ENCODE data around the gene RGS19. TPM values are rescaled to one million over a fixed set of nuclear protein-coding genes. Genes with fewer than 3 reads are reported as not detected.
A peak's percentile ranks its signal among the peaks of the same experiment; 100 is the strongest.

Gene RGS19
- total RNA-seq, 1 donor from 2014 or later: 26.2 TPM

GRCh38 chr20:64052326-64052722, 27.0 kb downstream of the RGS19 start:
- Mint-ChIP-seq H3K36me3 (ENCODE audit: low read depth, unreplicated experiment) (peaks cover 7% of the 10 kb centered on the region), H3K9me3 (ENCODE audit: unreplicated experiment) (no peaks in the 10 kb centered on the region), H3K4me1 (ENCODE audit: unreplicated experiment) (peaks cover 37% of the 10 kb centered on the region), H3K27ac (ENCODE audit: unreplicated experiment) (no peak overlapping the region), H3K27me3 (ENCODE audit: unreplicated experiment) (peaks cover 10% of the 10 kb centered on the region), H3K4me3 (ENCODE audit: unreplicated experiment) (no peak overlapping the region)
- TF ChIP-seq CTCF (IDR thresholded peaks at IDR 0.05; ENCODE audit: unreplicated experiment): no peak
- DNase-seq (ENCODE audit: low spot score): no peak

- H3K27ac Mint-ChIP-seq (ENCODE audit: unreplicated experiment): no peak overlapping the region
- DNase-seq (ENCODE audit: low spot score): no peak
- H3K4me3 Mint-ChIP-seq (ENCODE audit: unreplicated experiment): no peak overlapping the region
- peaks cover 40% of the 10 kb centered on the region for H3K4me1 Mint-ChIP-seq (ENCODE audit: unreplicated experiment)
- peaks cover 13% of the 10 kb centered on the region for H3K36me3 Mint-ChIP-seq (ENCODE audit: low read depth, unreplicated experiment)
- no peaks in the 10 kb centered on the region for H3K9me3 Mint-ChIP-seq (ENCODE audit: unreplicated experiment)
- H3K27me3 Mint-ChIP-seq (ENCODE audit: unreplicated experiment): peaks cover 12% of the 10 kb centered on the region
- no peak for TF ChIP-seq CTCF (IDR thresholded peaks at IDR 0.05; ENCODE audit: unreplicated experiment)
Measured at GRCh38 chr20:64051561-64052325, 27.6 kb downstream of the RGS19 start.

GRCh38 chr20:64051033-64051452, 28.3 kb downstream of the RGS19 start:
- Mint-ChIP-seq H3K27me3 (ENCODE audit: unreplicated experiment) (peaks cover 17% of the 10 kb centered on the region), H3K27ac (ENCODE audit: unreplicated experiment) (no peak overlapping the region), H3K4me3 (ENCODE audit: unreplicated experiment) (no peak overlapping the region), H3K9me3 (ENCODE audit: unreplicated experiment) (no peaks in the 10 kb centered on the region), H3K36me3 (ENCODE audit: low read depth, unreplicated experiment) (peaks cover 20% of the 10 kb centered on the region), H3K4me1 (ENCODE audit: unreplicated experiment) (peaks cover 47% of the 10 kb centered on the region)
- no peak for DNase-seq (ENCODE audit: low spot score)
- no peak for TF ChIP-seq CTCF (IDR thresholded peaks at IDR 0.05; ENCODE audit: unreplicated experiment)

GRCh38 chr20:64050261-64051032, 28.9 kb downstream of the RGS19 start:
- no peak for DNase-seq (ENCODE audit: low spot score)
- no peaks in the 10 kb centered on the region for H3K9me3 Mint-ChIP-seq (ENCODE audit: unreplicated experiment)
- peaks cover 51% of the 10 kb centered on the region for H3K4me1 Mint-ChIP-seq (ENCODE audit: unreplicated experiment)
- no peak for TF ChIP-seq CTCF (IDR thresholded peaks at IDR 0.05; ENCODE audit: unreplicated experiment)
- H3K36me3 Mint-ChIP-seq (ENCODE audit: low read depth, unreplicated experiment): peaks cover 21% of the 10 kb centered on the region
- H3K4me3 Mint-ChIP-seq (ENCODE audit: unreplicated experiment): no peak overlapping the region
- H3K27me3 Mint-ChIP-seq (ENCODE audit: unreplicated experiment): peaks cover 17% of the 10 kb centered on the region
- no peak overlapping the region for H3K27ac Mint-ChIP-seq (ENCODE audit: unreplicated experiment)

GRCh38 chr20:64049878-64050260, 29.4 kb downstream of the RGS19 start:
- H3K4me1 Mint-ChIP-seq (ENCODE audit: unreplicated experiment): peaks cover 50% of the 10 kb centered on the region
- no peaks in the 10 kb centered on the region for H3K9me3 Mint-ChIP-seq (ENCODE audit: unreplicated experiment)
- peaks cover 12% of the 10 kb centered on the region for H3K27me3 Mint-ChIP-seq (ENCODE audit: unreplicated experiment)
- H3K36me3 Mint-ChIP-seq (ENCODE audit: low read depth, unreplicated experiment): peaks cover 21% of the 10 kb centered on the region
- H3K27ac Mint-ChIP-seq (ENCODE audit: unreplicated experiment): no peak overlapping the region
- peak overlapping the region; percentile 65 for H3K4me3 Mint-ChIP-seq (ENCODE audit: unreplicated experiment)
- no peak for TF ChIP-seq CTCF (IDR thresholded peaks at IDR 0.05; ENCODE audit: unreplicated experiment)
- DNase-seq (ENCODE audit: low spot score): no peak

Measured in endothelial cell (in vitro differentiated cells).